ENCODE results near the gene IGLL5.
"Not testable (repeated sequence)": the region's sequence is repeated elsewhere in the genome, so short reads cannot be mapped to it uniquely, and the experiment has no call there.

IGLL5 gene

GRCh38 chr22:22902247-22903001, 14.8 kb downstream of the IGLL5 start:
- DNase-seq, result no peak

- no peak for DNase-seq
These were observed 15.8 kb downstream of the IGLL5 start for GRCh38 chr22:22903355-22903777.

- DNase-seq, result not testable (repeated sequence)
These were observed 16.2 kb downstream of the IGLL5 start for GRCh38 chr22:22903781-22904192.

GRCh38 chr22:22904736-22905135, 17.1 kb downstream of the IGLL5 start:
- DNase-seq, result not testable (repeated sequence)

GRCh38 chr22:22906391-22906790, 18.8 kb downstream of the IGLL5 start:
- DNase-seq, result not testable (repeated sequence)

- DNase-seq, result no peak
These were observed 19.4 kb downstream of the IGLL5 start for GRCh38 chr22:22906907-22907550.

- DNase-seq, result no peak
These were observed 20.2 kb downstream of the IGLL5 start for GRCh38 chr22:22907551-22908494.

- DNase-seq, result no peak
These were observed 20.9 kb downstream of the IGLL5 start for GRCh38 chr22:22908495-22908861.

- DNase-seq, result no peak
These were observed 21.5 kb downstream of the IGLL5 start for GRCh38 chr22:22908941-22909604.

- no peak for DNase-seq
These were observed 22.1 kb downstream of the IGLL5 start for GRCh38 chr22:22909605-22910271.

- no peak for DNase-seq
These were observed 22.9 kb downstream of the IGLL5 start for GRCh38 chr22:22910272-22911240.

- DNase-seq, result no peak
These were observed 23.9 kb downstream of the IGLL5 start for GRCh38 chr22:22911327-22912134.

- no peak for DNase-seq
These were observed 24.7 kb downstream of the IGLL5 start for GRCh38 chr22:22912135-22912987.

GRCh38 chr22:22912988-22913253, 25.3 kb downstream of the IGLL5 start:
- no peak for DNase-seq

GRCh38 chr22:22913989-22914388, 26.4 kb downstream of the IGLL5 start:
- DNase-seq, result no peak

GRCh38 chr22:22914726-22915669, 27.4 kb downstream of the IGLL5 start:
- DNase-seq, result no peak

GRCh38 chr22:22915670-22916035, 28.0 kb downstream of the IGLL5 start:
- no peak for DNase-seq

Measured in NCI-H146 (cell line).